ENCODE results near the gene ANGEL2.
"Not testable (repeated sequence)": the region's sequence is repeated elsewhere in the genome, so short reads cannot be mapped to it uniquely, and the experiment has no call there.

GRCh38 chr1:212993960-212994359, 21.7 kb downstream of the ANGEL2 start:
- TF ChIP-seq PKNOX1 (IDR thresholded peaks at IDR 0.05); FOXM1 (IDR thresholded peaks at IDR 0.05; ENCODE audit: borderline replicate concordance); SP1 (IDR thresholded peaks at IDR 0.05); SUZ12 (IDR thresholded peaks at IDR 0.05); BHLHE40 (IDR thresholded peaks at IDR 0.05; ENCODE audit: borderline replicate concordance); L3MBTL2 (conservative IDR thresholded peaks at IDR 0.05); CTBP1 (IDR thresholded peaks at IDR 0.05; ENCODE audit: borderline replicate concordance): not testable (repeated sequence)

Data from HEK293T (cell line).